Neural cell (in vitro differentiated cells): ENCODE measurements around the gene ZNF142.

Source experiments
- TAF1 ChIP-seq: IDR thresholded peaks from 2 replicates; pipeline ENCODE4 v1.6.1; 2012; ENCODE audit warnings: low read depth
- TF ChIP-seq, protein P1 (sequence below): IDR thresholded peaks from 2 replicates; pipeline ENCODE4 v1.6.1; 2012; ENCODE audit warnings: borderline replicate concordance

DNA sequence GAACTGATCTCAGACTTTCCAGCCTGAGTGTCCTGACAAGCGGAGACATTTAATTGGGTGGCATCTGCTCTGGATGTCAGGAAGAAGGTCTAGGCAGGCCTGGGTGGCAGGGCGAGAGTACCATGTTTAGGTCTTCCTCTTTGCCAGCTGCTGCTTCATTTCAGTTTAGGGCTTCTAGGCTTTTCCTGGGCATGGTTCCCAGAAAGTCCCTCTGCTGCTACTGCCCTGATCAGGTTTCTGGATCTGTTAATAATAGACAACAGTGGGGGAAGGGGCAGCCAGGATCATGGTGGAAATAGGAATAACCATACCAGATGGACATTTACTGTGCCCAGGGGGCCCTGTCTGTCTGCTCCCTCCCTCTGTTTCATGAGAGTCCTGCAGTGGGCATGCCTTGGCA lies 54.0 kb downstream of the ZNF142 start:
- TF ChIP-seq, protein P1, sequence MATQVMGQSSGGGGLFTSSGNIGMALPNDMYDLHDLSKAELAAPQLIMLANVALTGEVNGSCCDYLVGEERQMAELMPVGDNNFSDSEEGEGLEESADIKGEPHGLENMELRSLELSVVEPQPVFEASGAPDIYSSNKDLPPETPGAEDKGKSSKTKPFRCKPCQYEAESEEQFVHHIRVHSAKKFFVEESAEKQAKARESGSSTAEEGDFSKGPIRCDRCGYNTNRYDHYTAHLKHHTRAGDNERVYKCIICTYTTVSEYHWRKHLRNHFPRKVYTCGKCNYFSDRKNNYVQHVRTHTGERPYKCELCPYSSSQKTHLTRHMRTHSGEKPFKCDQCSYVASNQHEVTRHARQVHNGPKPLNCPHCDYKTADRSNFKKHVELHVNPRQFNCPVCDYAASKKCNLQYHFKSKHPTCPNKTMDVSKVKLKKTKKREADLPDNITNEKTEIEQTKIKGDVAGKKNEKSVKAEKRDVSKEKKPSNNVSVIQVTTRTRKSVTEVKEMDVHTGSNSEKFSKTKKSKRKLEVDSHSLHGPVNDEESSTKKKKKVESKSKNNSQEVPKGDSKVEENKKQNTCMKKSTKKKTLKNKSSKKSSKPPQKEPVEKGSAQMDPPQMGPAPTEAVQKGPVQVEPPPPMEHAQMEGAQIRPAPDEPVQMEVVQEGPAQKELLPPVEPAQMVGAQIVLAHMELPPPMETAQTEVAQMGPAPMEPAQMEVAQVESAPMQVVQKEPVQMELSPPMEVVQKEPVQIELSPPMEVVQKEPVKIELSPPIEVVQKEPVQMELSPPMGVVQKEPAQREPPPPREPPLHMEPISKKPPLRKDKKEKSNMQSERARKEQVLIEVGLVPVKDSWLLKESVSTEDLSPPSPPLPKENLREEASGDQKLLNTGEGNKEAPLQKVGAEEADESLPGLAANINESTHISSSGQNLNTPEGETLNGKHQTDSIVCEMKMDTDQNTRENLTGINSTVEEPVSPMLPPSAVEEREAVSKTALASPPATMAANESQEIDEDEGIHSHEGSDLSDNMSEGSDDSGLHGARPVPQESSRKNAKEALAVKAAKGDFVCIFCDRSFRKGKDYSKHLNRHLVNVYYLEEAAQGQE: no peak
- no peak for TF ChIP-seq TAF1
